ENCODE results near the gene KCNIP4.
"Not testable (repeated sequence)": the region's sequence is repeated elsewhere in the genome, so short reads cannot be mapped to it uniquely, and the experiment has no call there.

The KCNIP4 gene

GRCh38 chr4:21948347-21949072, at the start of gene KCNIP4:
Gene KCNIP4, minus strand, starts transcription at chr4:21948772.
- no peak for DNase-seq (ENCODE audit: low read depth in 2 of 2)

GRCh38 chr4:21996618-21997017, 48.0 kb upstream of the KCNIP4 start:
- DNase-seq (ENCODE audit: low read depth in 2 of 2) = not testable (repeated sequence)

- DNase-seq (ENCODE audit: low read depth in 2 of 2) = no peak
These were observed 43.8 kb upstream of the KCNIP4 start for GRCh38 chr4:21992330-21992729.

- no peak for DNase-seq (ENCODE audit: low read depth in 2 of 2)
These were observed 43.0 kb upstream of the KCNIP4 start for GRCh38 chr4:21991562-21991961.

- DNase-seq (ENCODE audit: low read depth in 2 of 2) = no peak
These were observed 42.5 kb upstream of the KCNIP4 start for GRCh38 chr4:21991050-21991449.

GRCh38 chr4:21989351-21989750, 40.8 kb upstream of the KCNIP4 start:
- DNase-seq (ENCODE audit: low read depth in 2 of 2) = no peak

- DNase-seq (ENCODE audit: low read depth in 2 of 2) = no peak
These were observed 37.7 kb upstream of the KCNIP4 start for GRCh38 chr4:21986307-21986706.

GRCh38 chr4:21982087-21982486, 33.5 kb upstream of the KCNIP4 start:
- no peak for DNase-seq (ENCODE audit: low read depth in 2 of 2)

- no peak for DNase-seq (ENCODE audit: low read depth in 2 of 2)
These were observed 30.6 kb upstream of the KCNIP4 start for GRCh38 chr4:21979196-21979595.

- DNase-seq (ENCODE audit: low read depth in 2 of 2) = no peak
These were observed 27.6 kb upstream of the KCNIP4 start for GRCh38 chr4:21976166-21976565.

GRCh38 chr4:21973850-21974249, 25.3 kb upstream of the KCNIP4 start:
- DNase-seq (ENCODE audit: low read depth in 2 of 2) = no peak

GRCh38 chr4:21964762-21965319, 16.3 kb upstream of the KCNIP4 start:
- DNase-seq (ENCODE audit: low read depth in 2 of 2) = no peak

GRCh38 chr4:21962691-21963090, 14.1 kb upstream of the KCNIP4 start:
- DNase-seq (ENCODE audit: low read depth in 2 of 2) = no peak

- no peak for DNase-seq (ENCODE audit: low read depth in 2 of 2)
These were observed 12.2 kb upstream of the KCNIP4 start for GRCh38 chr4:21960793-21961192.

- DNase-seq (ENCODE audit: low read depth in 2 of 2) = no peak
These were observed 6.3 kb upstream of the KCNIP4 start for GRCh38 chr4:21954916-21955315.

- no peak for DNase-seq (ENCODE audit: low read depth in 2 of 2)
These were observed 5.1 kb upstream of the KCNIP4 start for GRCh38 chr4:21953653-21954052.

- DNase-seq (ENCODE audit: low read depth in 2 of 2) = no peak
These were observed 4.0 kb upstream of the KCNIP4 start for GRCh38 chr4:21952549-21952948.

GRCh38 chr4:21949073-21949457, 493 bp upstream of the KCNIP4 start:
- no peak for DNase-seq (ENCODE audit: low read depth in 2 of 2)

GRCh38 chr4:21947791-21948346, 703 bp downstream of the KCNIP4 start:
- no peak for DNase-seq (ENCODE audit: low read depth in 2 of 2)

GRCh38 chr4:21946858-21947257, 1.7 kb downstream of the KCNIP4 start:
- DNase-seq (ENCODE audit: low read depth in 2 of 2) = no peak

GRCh38 chr4:21921526-21922180, 26.9 kb downstream of the KCNIP4 start:
- no peak for DNase-seq (ENCODE audit: low read depth in 2 of 2)

- no peak for DNase-seq (ENCODE audit: low read depth in 2 of 2)
These were observed 32.8 kb downstream of the KCNIP4 start for GRCh38 chr4:21915761-21916160.

GRCh38 chr4:21901831-21902230, 46.7 kb downstream of the KCNIP4 start:
- DNase-seq (ENCODE audit: low read depth in 2 of 2) = no peak

Data from stimulated activated CD4-positive, alpha-beta T cell treated with anti-CD3 and anti-CD28 coated beads, Interleukin-15, amount 100 ng/mL, for 48 hours (primary cell).